GM12864 (cell line): ENCODE data around the gene C1orf74.

Experiments
- DNase-seq: peaks from one replicate; pipeline ENCODE4 v3.0.0-alpha.2; 2011; ENCODE audit warnings: low read depth
- H3K4me3 ChIP-seq: 2 replicates; pipeline ENCODE4 v1.5.1; 2011; ENCODE audit warnings: mild to moderate bottlenecking, low read depth, low read length, control low read depth
- TF ChIP-seq, protein P1 (sequence below): IDR thresholded peaks from 2 replicates; pipeline ENCODE4 v1.5.1; 2011; ENCODE audit warnings: low read depth, mild to moderate bottlenecking, moderate library complexity, low read length, control low read depth, inconsistent platforms; ENCODE audit errors: missing control alignments

C1orf74 gene

DNA sequence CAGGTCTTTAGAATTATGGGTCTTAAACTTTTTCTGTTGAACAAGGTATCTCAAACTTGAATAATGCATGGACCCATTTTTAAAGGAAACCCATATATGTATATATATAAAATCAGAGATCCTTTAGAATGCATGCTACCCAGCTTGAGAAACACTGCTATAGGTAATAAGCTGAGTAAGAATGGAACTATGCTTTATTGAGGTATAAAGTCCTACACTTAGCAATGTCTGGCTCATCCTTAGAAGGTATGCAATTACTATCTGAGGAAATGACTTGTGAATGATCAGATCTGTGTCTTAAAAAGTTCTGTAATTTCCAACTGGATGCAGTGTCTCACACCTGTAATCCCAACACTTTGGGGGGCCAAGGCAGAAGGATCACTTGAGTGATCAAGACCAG is 17.3 kb downstream of the C1orf74 start:
- H3K4me3 ChIP-seq, result no peak overlapping the region
- TF ChIP-seq, protein P1, sequence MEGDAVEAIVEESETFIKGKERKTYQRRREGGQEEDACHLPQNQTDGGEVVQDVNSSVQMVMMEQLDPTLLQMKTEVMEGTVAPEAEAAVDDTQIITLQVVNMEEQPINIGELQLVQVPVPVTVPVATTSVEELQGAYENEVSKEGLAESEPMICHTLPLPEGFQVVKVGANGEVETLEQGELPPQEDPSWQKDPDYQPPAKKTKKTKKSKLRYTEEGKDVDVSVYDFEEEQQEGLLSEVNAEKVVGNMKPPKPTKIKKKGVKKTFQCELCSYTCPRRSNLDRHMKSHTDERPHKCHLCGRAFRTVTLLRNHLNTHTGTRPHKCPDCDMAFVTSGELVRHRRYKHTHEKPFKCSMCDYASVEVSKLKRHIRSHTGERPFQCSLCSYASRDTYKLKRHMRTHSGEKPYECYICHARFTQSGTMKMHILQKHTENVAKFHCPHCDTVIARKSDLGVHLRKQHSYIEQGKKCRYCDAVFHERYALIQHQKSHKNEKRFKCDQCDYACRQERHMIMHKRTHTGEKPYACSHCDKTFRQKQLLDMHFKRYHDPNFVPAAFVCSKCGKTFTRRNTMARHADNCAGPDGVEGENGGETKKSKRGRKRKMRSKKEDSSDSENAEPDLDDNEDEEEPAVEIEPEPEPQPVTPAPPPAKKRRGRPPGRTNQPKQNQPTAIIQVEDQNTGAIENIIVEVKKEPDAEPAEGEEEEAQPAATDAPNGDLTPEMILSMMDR, result no peak
- DNase-seq, result no peak

DNA sequence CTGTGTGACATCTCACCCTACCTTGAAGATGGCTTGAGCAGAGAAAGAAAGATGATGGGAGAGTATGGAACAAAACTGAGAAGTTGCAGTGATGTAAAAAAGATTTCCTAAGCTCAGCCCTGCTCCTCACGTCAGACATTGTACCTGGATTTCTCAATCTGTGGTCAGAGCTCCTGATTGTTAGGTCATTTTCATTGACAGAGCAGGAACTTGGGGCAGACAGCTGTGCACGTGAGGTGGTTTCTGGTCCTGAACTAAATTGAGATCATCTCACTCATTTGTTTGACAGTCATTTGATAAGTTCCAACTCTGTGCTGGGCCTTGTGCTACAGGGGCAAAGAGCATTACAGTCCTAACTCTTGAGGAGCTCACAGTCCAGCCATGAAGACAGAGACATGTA is 18.3 kb downstream of the C1orf74 start:
- TF ChIP-seq, protein P1, result no peak
- H3K4me3 ChIP-seq, result no peak overlapping the region
- DNase-seq, result no peak

DNA sequence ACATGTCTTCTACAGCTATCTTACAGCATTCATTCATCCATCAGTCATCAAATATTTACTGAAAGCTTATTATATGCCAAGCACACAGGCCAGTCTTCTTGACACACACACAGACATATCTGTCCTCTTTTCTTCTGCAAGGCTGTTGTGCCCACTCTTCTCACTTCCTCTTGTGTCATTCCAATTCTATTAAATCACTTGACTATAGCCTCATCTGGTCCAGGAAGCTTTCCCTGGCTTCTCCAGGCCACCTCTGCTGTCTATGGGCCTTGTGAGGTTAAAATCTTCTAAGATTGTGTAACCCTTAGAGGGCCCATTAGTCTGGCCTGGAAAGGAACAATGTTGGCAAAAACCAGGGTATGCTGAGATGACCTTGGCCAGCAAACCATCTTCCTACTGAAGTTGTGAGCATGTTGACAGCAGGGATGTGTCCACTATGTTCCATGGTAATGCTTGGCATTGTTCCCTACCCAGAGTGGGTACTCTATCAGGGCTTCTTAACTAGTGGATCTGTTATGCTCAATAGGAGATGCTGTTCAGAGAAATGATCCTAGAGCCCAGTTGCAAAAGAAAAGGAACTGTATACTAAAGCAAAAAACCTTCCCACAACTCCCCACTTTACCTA is 23.2 kb downstream of the C1orf74 start:
- TF ChIP-seq, protein P1, result no peak
- no peak for DNase-seq
- H3K4me3 ChIP-seq, result no peak overlapping the region

GRCh38 chr1:209759829-209760359 is 24.5 kb downstream of the C1orf74 start:
- TF ChIP-seq, protein P1, result no peak
- DNase-seq, result no peak
- no peak overlapping the region for H3K4me3 ChIP-seq

DNA sequence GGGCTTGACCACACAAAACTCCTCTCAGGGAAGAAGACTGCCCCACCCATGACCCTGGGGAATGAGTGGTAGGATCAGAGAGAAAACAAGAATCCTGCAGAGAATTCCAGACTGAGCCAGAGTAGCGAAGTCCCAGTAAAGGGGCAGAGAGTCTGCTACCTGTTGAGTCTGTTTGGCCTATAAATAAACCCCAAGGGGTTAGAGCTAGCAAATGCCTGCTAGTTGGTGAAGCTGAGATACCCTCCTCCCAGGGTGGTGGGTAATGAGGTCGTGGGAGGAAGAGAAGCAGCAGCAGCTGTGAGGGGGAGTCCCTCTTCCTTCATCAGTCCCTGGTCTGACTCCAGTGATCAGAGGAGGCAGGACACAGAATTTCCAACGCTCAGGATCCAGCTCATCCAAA is 26.0 kb downstream of the C1orf74 start:
- TF ChIP-seq, protein P1, result no peak
- no peak for DNase-seq
- H3K4me3 ChIP-seq, result no peak overlapping the region

DNA sequence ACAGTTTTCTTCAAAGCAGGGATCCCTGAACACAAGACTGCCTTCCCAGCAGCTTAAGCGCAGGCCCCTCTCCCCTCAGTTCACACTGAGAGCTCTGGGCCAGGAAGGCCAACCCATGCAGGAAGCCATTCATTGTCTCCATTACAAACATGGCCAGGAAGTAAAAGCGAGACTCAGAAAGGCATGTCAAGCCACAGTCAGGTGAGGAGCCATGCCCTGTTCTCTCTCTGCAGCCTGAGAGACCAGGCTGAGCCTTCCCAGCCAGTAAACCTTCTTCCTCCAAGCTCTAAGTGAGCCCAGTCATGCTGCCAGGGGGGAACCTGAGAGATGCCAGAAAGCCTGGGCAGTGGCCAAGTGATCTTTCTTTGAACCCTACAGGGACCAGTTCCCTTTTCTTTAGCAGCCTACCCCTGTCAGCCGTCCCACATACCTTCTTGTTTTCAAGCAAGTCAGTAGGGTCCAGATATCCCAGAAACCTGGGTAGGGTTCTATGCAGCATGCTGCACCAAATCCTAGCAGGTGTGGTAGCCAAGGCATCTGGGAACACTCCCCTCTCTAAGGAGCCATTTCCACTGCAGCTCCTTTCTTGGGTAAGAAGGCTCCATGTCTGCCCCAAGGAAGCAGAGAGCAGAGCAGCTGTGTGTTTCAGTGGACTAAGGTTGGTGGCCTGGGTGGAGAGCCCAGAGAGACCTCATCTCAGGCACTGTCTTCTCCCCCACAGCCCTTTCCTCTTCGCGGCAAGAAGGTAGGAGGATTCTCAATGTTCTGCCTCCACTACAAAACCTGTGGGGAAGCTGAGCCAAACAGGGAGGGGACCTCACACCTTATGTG is 27.5 kb downstream of the C1orf74 start:
- peak; percentile 54 for DNase-seq
- TF ChIP-seq, protein P1, result no peak
- H3K4me3 ChIP-seq, result peak overlapping the region; percentile 61
